ENCODE measurements around the gene VIL1. TPM values are rescaled to one million over a fixed set of nuclear protein-coding genes. Genes with fewer than 3 reads are reported as not detected.

VIL1 gene
- total RNA-seq, 1 experiment from 2014 or later: not detected

DNA sequence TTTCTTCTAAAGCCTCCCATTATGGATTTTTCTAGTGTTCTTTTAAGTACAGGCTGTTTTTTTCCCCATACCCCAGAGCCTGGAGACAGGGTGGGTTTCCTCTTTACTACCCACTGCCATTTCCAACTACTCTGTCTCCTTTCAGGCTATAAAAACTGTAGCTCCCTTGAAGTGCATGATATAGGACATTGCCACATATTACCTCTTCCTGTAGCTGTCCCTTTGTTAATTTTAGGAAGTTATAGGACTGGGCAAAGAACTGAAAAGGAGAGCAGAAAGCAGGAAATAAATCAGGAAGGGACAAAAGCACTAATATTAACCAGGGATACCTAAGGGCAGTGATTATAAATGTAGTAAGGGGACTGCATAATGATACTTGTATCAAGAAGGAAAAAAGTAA, 54.1 kb downstream of the VIL1 start:
- DNase-seq (ENCODE audit: low spot score): no peak
- in situ Hi-C loops (cut with HindIII; ENCODE audit: low sequenced_read_pairs): no loop called here

DNA sequence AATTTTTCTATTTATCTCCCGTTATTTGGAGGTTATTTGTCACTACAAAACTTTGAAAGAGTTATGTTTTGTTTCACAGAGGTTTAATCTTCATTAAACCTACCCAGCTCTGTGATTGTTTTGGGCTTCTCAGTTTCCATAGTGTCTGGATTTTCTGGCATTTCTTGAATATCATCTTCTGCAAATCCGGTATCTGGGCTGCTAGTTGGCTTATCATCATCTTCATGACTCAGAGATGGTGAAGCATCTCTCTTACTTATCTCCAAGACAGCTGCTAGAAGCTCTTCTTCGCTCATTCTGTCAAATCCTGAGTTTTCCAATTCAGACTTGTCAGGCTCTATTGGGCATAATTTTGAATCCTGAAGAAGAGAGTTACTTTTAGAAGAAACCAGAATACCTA, 55.6 kb downstream of the VIL1 start:
- DNase-seq (ENCODE audit: low spot score): no peak
- in situ Hi-C loops (cut with HindIII; ENCODE audit: low sequenced_read_pairs): no loop called here

DNA sequence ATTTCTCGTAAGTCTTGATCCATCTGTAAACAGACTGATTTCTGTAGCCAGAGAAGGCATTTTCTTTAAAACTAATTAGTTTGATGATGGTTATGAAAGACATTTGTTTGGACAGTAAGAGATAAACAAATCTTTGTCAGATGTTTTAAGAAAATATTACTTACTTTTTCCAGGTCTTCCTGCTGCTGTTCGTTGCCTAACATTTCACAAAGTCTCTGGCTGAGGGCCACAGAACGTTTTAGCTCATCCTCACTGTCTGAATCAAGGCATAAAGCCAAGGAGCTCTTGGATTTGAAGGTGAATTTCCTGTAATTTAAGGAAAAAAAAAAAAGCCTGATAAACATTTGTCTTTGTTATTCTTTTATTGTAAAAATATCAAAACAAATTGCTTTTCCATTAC, 57.8 kb downstream of the VIL1 start:
- in situ Hi-C loops (cut with HindIII; ENCODE audit: low sequenced_read_pairs): no loop called here
- DNase-seq (ENCODE audit: low spot score): peak; percentile 5

DNA sequence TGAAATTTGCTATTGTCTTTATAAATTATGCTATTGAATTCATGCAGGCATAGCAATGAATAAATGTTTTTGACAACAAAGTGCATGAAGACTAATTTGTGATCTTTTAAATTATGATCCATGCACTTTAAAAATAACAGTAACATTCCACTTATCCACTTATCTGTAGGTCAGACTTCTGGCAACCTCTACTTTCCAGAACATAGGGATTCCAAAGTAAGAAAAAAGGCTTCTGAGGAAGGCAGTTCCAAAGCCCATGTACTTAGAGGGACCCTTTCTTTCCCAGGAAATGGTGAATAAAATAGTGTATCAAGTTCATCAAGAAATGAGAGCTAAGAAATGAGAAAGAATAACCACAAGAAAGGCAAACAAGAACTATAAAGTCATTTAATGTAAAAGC, 58.3 kb downstream of the VIL1 start:
- no peak for DNase-seq (ENCODE audit: low spot score)
- in situ Hi-C loops (cut with HindIII; ENCODE audit: low sequenced_read_pairs): no loop called here

DNA sequence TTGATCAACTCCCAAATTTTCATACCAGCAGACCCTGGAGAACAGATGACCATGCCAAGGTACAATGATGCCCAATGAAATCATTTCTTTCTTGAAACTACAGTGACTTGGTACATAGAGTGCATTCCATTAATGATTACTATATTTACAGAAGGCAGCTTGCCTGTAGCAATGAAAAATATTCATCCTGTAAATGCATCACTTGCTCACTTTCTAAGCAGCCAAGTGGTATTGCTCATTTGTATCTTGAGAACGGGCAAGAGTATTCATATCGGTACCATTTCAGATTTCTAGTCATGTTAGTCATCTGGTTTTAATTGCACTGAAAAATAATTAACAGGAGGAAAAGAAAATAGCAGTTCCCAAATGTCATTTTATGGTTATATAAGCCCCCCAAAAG, 59.6 kb downstream of the VIL1 start:
- in situ Hi-C loops (cut with HindIII; ENCODE audit: low sequenced_read_pairs): no loop called here
- no peak for DNase-seq (ENCODE audit: low spot score)

DNA sequence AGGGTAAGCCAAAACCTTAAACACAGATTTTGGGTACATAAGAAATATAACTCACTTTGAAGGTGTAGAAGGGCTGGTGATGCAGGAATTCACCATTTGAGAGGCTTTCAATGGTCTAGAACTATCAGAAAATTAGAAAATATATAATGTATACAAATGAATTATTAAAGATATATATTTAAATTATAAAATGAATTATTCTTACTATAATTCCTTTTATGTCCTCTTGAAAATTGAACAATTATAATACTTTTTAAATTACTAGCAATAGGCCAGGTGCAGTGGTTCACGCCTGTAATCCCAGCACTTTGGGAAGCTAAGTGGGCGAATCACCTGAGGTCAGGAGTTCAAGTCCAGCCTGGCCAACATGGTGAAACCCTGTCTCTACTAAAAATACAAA, 60.7 kb downstream of the VIL1 start:
- in situ Hi-C loops (cut with HindIII; ENCODE audit: low sequenced_read_pairs): no loop called here
- DNase-seq (ENCODE audit: low spot score): no peak

DNA sequence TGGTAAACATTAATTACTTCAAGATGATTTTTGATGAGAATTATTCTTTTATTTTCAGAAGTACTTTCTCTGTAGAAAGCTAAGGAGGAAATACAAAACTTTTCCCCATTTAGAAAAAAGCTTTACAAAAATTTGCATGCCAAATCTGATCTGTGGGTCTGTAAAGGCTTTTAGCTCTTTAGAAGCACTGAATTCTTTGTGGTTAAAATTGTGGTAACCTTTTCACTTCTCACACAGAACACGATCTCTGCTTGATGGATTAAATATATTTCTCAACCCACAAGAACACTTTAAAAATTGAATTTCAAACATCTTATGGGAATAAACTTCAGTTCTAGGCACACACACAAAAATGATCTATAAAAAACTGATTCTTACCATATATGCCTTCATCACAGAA, 63.7 kb downstream of the VIL1 start:
- DNase-seq (ENCODE audit: low spot score): no peak
- in situ Hi-C loops (cut with HindIII; ENCODE audit: low sequenced_read_pairs): no loop called here

DNA sequence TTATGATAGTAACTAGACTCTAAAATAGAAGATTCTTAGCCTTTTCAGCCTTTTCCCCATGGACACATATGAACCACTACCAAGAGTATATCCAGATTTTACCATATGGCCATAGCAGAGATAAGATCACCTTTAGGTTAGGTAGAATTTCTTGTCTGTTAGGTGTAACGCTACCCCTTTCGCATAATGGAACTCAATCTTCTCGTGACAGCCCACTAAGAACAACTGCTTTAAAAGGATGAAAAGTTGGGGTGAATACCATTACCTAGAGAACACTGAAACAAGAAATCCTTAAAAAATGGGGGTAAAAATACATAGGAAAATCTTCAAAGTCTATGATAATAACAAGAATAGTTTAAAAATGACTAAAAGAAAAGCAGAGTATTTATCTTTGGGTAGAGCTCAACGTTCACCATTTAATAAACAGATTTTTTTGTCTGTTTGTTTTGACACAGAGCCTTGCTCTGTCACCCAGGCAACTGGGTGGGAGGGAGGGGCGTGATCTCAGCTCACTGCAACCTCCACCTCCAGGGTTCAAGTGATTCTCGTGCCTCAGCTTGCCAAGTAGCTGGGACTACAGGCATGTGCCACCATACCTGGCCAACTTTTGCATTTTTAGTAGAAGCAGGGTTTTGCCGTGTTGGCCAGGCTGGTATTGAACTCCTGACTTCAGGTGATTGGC, 67.2 kb downstream of the VIL1 start:
- no peak for DNase-seq (ENCODE audit: low spot score)
- in situ Hi-C loops (cut with HindIII; ENCODE audit: low sequenced_read_pairs): no loop called here

DNA sequence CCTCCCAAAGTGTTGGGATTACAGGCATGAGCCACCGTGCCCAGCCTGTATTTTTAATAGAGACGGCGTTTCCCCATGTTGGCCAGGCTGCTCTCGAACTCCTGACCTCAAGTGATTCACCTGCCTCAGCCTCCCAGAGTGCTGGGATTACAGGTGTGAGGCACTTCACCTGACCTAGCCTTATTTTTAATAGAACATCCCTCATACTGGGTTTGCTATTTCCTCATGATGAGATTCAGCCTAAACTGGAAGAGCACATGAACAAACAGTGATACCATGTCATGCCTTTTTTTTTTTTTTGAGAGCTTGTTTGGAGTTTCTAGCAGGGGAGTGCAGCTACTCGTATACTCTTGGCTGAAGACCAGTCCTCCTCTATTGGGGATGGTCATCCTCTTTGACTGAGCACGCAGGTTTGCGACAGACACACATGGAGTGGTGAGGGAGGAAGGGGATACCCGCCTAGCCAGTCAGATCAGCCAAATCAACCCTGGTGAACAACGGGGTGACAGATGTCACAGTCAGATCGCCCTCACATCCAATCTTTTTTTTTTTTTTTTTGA, 81.7 kb downstream of the VIL1 start:
- in situ Hi-C loops (cut with HindIII; ENCODE audit: low sequenced_read_pairs): no loop called here

DNA sequence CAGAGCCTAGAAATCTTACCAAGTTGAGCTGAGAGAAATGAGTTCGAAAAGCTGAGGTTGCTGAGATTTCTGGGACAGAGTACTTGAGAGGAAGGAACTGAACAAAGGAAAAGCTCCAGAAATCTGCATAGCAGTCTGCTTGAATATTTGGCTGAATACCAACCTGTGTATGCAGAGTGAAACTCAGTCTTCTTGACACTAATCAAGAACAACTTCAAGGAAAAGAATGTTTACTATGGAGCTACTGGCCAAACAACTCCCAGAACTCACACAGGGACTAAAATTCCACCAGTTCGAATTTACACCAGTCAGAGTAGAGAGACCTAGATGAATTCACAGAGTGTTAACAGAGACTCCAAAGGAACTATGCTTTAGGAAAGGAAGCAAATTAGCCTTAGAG, 82.7 kb downstream of the VIL1 start:
- peak; percentile 14 for DNase-seq (ENCODE audit: low spot score)
- in situ Hi-C loops (cut with HindIII; ENCODE audit: low sequenced_read_pairs): no loop called here

More for the DNA sequence above, 81.7 kb downstream of the VIL1 start:
- DNase-seq (ENCODE audit: low spot score): no peak

Other genes with a start within 250 kb of the VIL1 start
- 263 and 286 TPM in 2 replicates for gene ARPC2, start 201.9 kb upstream of the VIL1 start, total RNA-seq (2014; rRNA removed; shearing (Covaris generic))
- gene GPBAR1, start 158.1 kb upstream of the VIL1 start, total RNA-seq (2014; rRNA removed; shearing (Covaris generic)): not detected in 2 replicates
- gene AAMP, start 149.0 kb upstream of the VIL1 start, total RNA-seq (2014; rRNA removed; shearing (Covaris generic)): 128 and 217 TPM in 2 replicates
- 37.5 and 44.6 TPM in 2 replicates for gene PNKD, start 148.6 kb upstream of the VIL1 start, total RNA-seq (2014; rRNA removed; shearing (Covaris generic))
- 83.7 and 100 TPM in 2 replicates for gene TMBIM1, start 126.6 kb upstream of the VIL1 start, total RNA-seq (2014; rRNA removed; shearing (Covaris generic))
- gene CATIP, start 62.3 kb upstream of the VIL1 start, total RNA-seq (2014; rRNA removed; shearing (Covaris generic)): 0.25 and 2.7 TPM in 2 replicates
- gene SLC11A1, start 36.9 kb upstream of the VIL1 start, total RNA-seq (2014; rRNA removed; shearing (Covaris generic)): 0.12 and 0.27 TPM in 2 replicates
- gene CTDSP1, start 19.3 kb upstream of the VIL1 start, total RNA-seq (2014; rRNA removed; shearing (Covaris generic)): 68.2 and 86.5 TPM in 2 replicates
- 10.7 and 25.6 TPM in 2 replicates for gene USP37, start 149.2 kb downstream of the VIL1 start, total RNA-seq (2014; rRNA removed; shearing (Covaris generic))
- 85.2 and 92.8 TPM in 2 replicates for gene CNOT9, start 149.7 kb downstream of the VIL1 start, total RNA-seq (2014; rRNA removed; shearing (Covaris generic))
- 1.2 and 1.3 TPM in 2 replicates for gene PLCD4, start 188.8 kb downstream of the VIL1 start, total RNA-seq (2014; rRNA removed; shearing (Covaris generic))
- 4.4 and 6.2 TPM in 2 replicates for gene ZNF142, start 240.5 kb downstream of the VIL1 start, total RNA-seq (2014; rRNA removed; shearing (Covaris generic))
- 19.4 and 47.4 TPM in 2 replicates for gene BCS1L, start 240.6 kb downstream of the VIL1 start, total RNA-seq (2014; rRNA removed; shearing (Covaris generic))

All from G401 (cell line).